ENCODE measurements around the gene HOXC6.
"Not testable (repeated sequence)": the region's sequence is repeated elsewhere in the genome, so short reads cannot be mapped to it uniquely, and the experiment has no call there.

The HOXC6 gene

GRCh38 chr12:54055552-54055951 lies 27.3 kb downstream of the HOXC6 start:
- DNase-seq (ENCODE audit: low read depth in 2 of 2): no peak

- no peak for DNase-seq (ENCODE audit: low read depth in 2 of 2)
These were observed 27.9 kb downstream of the HOXC6 start for GRCh38 chr12:54056110-54056509.

DNA sequence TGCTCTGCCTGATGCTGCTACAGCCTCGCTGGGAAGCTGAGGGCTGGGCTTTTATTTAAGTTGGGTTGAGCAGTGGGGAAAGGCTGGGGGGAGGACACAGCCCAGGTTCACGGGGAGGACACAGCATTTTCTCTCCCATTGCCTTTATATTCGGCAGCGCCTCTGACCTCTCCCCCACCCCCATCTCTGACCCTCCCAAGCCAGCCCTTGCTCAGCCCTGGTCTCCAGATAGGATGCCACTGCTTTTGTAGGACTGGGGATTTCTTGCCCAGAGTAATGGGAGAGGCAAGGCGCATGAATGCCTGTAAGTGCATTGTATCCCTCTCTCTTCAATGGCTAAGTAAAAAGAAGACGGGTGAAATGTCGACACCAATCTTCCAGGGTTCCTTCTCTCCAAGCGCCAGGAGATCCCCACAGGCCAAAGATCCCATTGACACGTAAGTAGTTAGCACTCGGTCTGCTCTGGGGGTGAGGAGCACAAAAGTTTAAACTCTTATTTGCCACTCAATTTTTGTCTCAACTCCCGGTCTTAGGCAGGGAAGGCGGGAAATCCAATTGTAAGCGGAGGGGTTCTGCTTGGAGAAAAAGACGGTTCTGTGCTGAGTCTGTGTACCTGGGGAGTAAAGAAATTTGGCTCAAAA lies 30.0 kb downstream of the HOXC6 start:
- DNase-seq (ENCODE audit: low read depth in 2 of 2): no peak

GRCh38 chr12:54059668-54060067 lies 31.4 kb downstream of the HOXC6 start:
- no peak for DNase-seq (ENCODE audit: low read depth in 2 of 2)

DNA sequence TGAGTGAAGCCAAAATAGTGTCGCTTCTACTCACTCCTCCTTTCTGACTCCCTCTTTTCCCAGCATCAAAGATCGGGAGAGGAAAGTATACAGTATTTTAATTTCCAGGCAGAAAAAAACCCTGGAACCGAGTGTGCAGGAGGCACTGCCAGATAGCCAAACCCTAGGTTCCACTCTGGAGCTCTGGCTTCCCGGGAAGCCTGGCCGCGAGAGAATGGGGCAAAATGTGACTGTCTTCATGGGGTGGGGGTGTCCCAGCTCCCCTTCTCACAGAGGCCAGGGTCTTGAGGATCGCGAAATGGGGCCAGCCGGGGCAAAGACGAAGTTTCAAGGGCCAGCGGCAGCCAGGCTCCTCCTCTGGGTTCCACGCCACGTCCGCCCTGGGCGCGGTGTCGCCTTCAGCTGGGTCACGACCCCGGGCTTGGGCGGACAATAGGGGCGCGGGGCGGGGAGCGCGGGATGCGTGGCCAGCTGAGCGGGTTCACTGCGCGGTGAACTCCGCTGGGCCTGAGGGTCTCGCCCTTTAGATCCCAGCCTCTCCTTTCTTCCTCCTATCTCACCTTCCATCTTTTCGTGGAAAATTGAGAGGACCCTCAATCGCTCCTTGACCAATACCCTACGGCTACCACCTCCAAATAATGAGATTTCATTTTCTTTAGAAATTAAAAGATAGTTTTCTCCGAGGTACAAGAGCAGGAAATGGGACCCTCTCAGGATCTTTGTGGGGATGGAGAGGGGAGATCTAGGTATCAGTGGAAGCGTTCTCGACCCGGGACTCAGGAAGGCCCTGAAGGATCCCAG lies 32.1 kb downstream of the HOXC6 start:
- DNase-seq (ENCODE audit: low read depth in 2 of 2): no peak

DNA sequence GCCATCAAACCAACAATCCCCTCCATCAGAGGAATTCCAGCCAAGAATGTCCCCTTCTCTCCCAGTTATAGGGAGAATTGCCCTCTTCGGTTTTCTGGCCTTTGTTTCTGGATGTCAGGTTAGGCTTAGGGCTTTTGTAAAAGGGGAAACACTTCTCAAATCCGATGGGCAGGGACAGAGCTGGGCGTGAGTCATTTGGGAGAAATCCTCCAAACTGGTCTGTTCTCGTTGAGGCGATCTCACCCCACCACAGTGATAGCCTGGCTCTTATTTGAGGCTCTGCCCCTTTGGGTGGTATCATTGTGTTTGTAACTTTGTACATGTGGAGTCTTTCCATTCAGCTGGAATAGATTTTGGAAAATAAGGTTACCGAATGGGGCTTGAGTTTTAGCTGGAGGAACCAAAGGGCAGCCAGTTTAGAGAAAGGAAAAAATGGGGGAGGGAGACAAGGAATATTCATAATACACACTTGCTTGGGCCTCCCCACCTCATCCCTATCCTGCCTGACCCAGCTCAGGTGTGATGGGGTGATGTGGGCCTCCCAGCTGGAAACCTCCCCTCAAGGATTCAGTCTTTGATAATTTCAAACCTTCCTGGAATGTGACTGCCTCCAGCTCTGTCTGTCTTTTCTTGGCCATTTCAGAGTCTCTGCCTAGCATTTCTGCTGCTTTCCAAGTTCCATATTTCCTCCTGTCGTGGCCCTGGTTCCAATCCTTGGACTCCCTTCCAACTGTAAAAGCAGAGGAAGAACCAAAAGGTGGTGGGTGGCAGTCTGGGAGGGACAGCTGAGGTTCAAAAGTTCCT lies 32.9 kb downstream of the HOXC6 start:
- no peak for DNase-seq (ENCODE audit: low read depth in 2 of 2)

DNA sequence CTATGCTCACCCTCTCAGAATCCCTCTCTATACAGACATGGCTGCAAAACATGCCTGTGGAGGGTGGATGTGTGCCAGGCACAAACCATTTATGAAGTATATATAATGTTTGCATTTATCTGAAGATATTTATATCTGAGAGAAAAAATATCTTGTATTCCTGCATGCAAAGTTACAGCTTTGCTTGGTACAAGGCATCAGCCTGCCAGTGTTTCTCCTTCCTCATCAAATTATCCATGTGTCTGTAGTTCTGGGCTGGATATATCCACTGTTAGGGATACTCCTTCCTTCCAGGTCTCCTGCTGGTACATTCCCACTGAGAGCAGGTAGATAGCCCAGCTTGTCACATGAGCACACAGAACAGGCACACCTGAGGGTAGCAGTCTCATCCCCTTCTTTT lies 37.4 kb downstream of the HOXC6 start:
- DNase-seq (ENCODE audit: low read depth in 2 of 2): no peak

DNA sequence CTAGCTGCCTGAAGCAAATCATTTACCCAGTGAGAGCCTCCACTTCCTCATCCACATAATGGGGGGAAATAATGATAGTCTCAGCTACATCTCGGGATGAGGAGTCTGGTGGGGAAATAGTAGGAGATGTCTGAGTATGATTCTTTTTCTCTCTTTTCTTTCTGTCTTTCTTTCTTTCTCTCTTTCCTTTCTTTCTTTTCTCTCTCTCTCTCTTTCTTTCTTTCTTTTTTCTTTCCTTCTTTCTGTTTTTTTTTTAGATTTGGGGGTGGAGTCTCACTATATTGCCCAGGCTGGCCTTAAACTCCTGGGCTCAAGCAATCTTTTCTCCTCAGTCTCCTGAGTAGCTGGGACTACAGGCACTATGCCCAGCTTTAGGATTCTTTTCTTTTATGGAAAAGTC lies 38.2 kb downstream of the HOXC6 start:
- no peak for DNase-seq (ENCODE audit: low read depth in 2 of 2)

- no peak for DNase-seq (ENCODE audit: low read depth in 2 of 2)
These were observed 40.3 kb downstream of the HOXC6 start for GRCh38 chr12:54068418-54069070.

DNA sequence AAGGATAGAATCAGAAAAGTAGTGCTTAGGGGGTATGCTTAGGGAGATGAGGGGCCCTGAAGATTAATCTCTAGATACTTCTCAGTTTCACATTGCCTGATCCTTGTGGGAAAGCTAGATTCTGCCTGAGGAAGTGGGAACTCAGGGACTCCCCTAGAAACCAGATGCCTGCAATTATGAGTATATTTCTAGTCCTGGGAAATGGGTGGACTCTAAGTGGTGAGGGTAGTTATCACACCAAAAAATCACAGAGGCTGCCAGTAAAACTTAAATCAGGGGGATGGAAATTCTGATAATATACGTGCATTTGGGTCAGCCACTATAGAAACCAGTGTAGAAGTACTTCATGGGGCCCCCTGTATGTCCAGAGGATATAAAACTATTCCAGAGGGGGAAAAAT lies 43.7 kb downstream of the HOXC6 start:
- no peak for DNase-seq (ENCODE audit: low read depth in 2 of 2)

GRCh38 chr12:54074308-54074707 lies 46.1 kb downstream of the HOXC6 start:
- DNase-seq (ENCODE audit: low read depth in 2 of 2): no peak

DNA sequence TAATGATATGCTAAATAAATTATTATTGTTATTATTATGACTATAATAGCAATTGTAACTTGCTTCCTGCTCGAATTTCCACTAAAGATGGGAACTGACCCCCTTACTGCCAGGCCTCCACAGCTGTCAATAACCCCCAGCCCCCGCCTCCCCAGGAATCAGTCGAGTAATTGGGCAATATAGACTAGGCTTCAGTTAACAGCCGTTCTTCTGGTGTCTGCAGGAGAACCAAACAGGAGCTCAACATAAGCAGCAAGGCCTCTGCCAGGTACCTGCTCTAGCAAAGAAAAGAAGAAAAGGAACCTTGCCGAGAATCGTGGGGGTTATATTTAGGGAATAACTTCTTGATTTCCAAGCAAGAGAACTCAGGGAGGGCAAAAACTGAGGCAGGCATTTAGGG lies 47.2 kb downstream of the HOXC6 start:
- no peak for DNase-seq (ENCODE audit: low read depth in 2 of 2)

DNA sequence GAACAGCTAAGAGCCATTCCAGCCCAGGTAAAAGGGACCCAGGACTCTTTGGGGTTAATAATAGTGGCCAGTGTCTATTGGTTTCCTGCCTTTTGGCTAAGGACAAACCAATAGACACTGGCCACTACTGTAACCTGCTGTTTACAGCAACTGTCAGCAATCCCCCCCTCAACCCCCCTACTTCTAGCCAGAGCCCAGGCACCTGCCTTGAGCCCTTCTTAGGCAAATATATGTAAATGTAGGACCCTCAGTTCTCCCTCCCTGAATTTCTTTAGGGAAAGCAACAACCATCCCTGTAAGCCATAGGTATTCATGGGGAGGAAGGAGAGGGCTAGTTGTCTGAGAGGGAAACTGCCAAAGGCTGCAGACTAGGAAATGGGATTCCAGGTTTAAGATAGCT lies 47.7 kb downstream of the HOXC6 start:
- no peak for DNase-seq (ENCODE audit: low read depth in 2 of 2)

- not testable (repeated sequence) for DNase-seq (ENCODE audit: low read depth in 2 of 2)
These were observed 49.6 kb downstream of the HOXC6 start for GRCh38 chr12:54077843-54078242.

DNA sequence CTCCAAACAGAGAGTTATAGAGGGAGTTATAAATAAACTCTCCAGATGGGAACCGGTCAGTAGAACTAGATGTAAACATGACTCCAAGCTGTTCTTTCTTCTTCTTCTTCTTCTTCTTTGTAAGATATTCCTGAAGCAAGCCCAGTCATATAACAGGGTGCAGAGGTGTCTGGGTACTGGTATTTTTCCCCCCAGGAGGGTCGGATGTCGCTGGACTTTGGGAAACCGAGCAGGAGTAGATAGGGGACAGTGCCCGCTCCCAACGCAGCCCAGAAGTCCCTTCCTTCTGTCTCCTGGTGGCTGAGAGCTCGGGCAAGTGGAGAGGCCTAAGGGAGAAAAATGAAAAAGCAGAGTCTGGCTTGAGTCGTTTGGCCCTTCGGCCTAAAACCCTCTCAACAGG lies 50.9 kb downstream of the HOXC6 start:
- not testable (repeated sequence) for DNase-seq (ENCODE audit: low read depth in 2 of 2)
